Tibial nerve (tissue), 4 donors: ENCODE measurements around the gene TBC1D16. TPM values are rescaled to one million over a fixed set of nuclear protein-coding genes. Genes with fewer than 3 reads are reported as not detected.
"Not testable (repeated sequence)": the region's sequence is repeated elsewhere in the genome, so short reads cannot be mapped to it uniquely, and the experiment has no call there.

Source experiments
- DNase-seq, 2 donors: peaks; one replicate each; pipeline ENCODE4 v3.0.0-alpha.2; 2019; ENCODE audit warnings: low spot score in 2 of 2
- H3K27ac ChIP-seq, 4 donors: fragments of 200-600 bp; sonication (generic) in 3 of 4; one replicate each; pipeline ENCODE4 v1.5.1; 2017 to 2019; ENCODE audit warnings: mild to moderate bottlenecking in 1 of 4
- H3K27me3 ChIP-seq, 2 donors: fragments of 200-600 bp; sonication (generic) in 1 of 2; one replicate each; pipeline versions ENCODE4 v1.5.1 to v1.6.0; 2017 to 2019
- H3K36me3 ChIP-seq, 3 donors: fragments of 200-600 bp; sonication (generic); one replicate each; pipeline ENCODE4 v1.5.1; 2018 to 2019
- H3K4me1 ChIP-seq, 4 donors: fragments of 200-600 bp; sonication (generic) in 3 of 4; one replicate each; pipeline ENCODE4 v1.5.1; 2017 to 2019
- H3K4me3 ChIP-seq, 4 donors: fragments of 200-600 bp; sonication (generic) in 3 of 4; one replicate each; pipeline ENCODE4 v1.5.1; 2017 to 2019; ENCODE audit warnings: mild to moderate bottlenecking in 1 of 4, moderate library complexity in 1 of 4
- H3K9me3 ChIP-seq, 4 donors: fragments of 200-600 bp; sonication (generic) in 3 of 4; one replicate each; pipeline ENCODE4 v1.5.1; 2017 to 2019
- EP300 ChIP-seq, 2 donors: sonication (generic); formaldehyde crosslinking; IDR thresholded peaks; one replicate each; pipeline ENCODE4 v1.6.1; 2017; ENCODE audit warnings: antibody characterized with exemption in 2 of 2, mild to moderate bottlenecking in 1 of 2
- POLR2A ChIP-seq, 2 donors: fragments of 450-650 bp; IDR thresholded peaks; one replicate each; pipeline ENCODE4 v1.6.1; 2017; ENCODE audit warnings: antibody characterized with exemption in 2 of 2, mild to moderate bottlenecking in 2 of 2, moderate library complexity in 2 of 2
- WGBS, 2 donors: methylation state at CpG; one replicate each; pipeline ENCODE4 v1.1.5; 2018; 5-methylcytosine and 5-hydroxymethylcytosine counted together
- total RNA-seq, 4 donors: library from RNA; depleted of rRNA; stranded (reverse); fragments of >200 nt; gene quantifications; one replicate each; pipeline ENCODE4 v1.1.0, GENCODE V29; 2016
- TF ChIP-seq, protein P1 (sequence below), 5 experiments: fragments of 200-600 bp in 3 of 5; fragments of 450-650 bp in 2 of 5; sonication (generic) in 3 of 5; IDR thresholded peaks; one replicate each; pipeline ENCODE4 v1.5.1; 2016 to 2019; ENCODE audit warnings: antibody characterized with exemption in 5 of 5, mild to moderate bottlenecking in 3 of 5, moderate library complexity in 2 of 5

TBC1D16 gene
- total RNA-seq, 4 donors from 2014 or later = 48.3 to 68.4 (median 58.1) TPM

DNA sequence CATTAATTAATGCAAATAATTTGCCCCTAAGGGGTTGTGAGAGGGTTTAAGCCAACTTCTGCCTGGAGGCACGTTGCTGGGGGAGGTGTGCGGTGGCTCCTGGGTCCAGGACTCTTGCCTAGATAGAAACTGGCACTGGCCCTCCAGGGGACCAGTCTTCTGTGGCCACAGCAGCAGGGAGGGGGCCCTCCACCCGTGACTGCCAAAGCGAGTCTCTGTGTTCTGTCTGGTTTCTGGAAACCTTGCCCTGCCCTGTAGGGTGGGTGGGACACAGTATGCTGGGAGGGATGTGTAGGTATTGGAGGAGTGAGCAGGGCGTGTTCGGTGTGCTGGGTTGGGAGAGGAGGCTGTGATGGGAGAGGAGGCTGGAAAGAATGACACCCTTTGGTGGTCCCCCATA, 78.8 kb downstream of the TBC1D16 start:
- Histone ChIP-seq H3K27me3 (no peaks in the 10 kb centered on the region), H3K36me3 (peaks cover 0 to 7% (median 0%) of the 10 kb centered on the region in 3 donors), H3K9me3 (peaks cover 0 to 2% (median 0%) of the 10 kb centered on the region in 4 donors), H3K27ac (no peak overlapping the region), H3K4me3 (no peak overlapping the region), H3K4me1 (peaks cover 0 to 14% (median 11%) of the 10 kb centered on the region in 4 donors)
- TF ChIP-seq POLR2A (IDR thresholded peaks at IDR 0.05) (no peak), EP300 (IDR thresholded peaks at IDR 0.05) (no peak)
- 89 to 90% methylated on average over 6 of the region's 6 CpGs for WGBS, 2 donors
- no peak for DNase-seq

DNA sequence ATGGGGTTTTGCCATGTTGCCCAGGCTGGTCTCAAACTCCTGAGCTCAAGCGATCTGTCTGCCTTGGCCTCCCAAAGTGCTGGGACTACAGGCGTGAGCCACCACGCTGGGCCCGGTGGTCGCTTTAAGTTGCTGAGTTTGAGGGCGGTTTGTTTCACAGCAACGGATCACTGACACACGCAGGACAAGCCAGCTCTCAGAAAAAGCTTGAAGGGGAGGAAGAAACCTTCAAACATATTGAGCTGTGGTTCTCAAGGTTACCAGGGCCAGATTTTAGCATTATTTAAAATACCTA, 79.3 kb downstream of the TBC1D16 start:
- H3K36me3 ChIP-seq, H3K27ac ChIP-seq, H3K4me3 ChIP-seq, H3K9me3 ChIP-seq, H3K27me3 ChIP-seq, DNase-seq: not testable (repeated sequence)
- H3K4me1 ChIP-seq = peaks cover 0 to 19% (median 15%) of the 10 kb centered on the region in 4 donors
- WGBS, 2 donors = 94 to 96% methylated on average over 8 of the region's 8 CpGs

DNA sequence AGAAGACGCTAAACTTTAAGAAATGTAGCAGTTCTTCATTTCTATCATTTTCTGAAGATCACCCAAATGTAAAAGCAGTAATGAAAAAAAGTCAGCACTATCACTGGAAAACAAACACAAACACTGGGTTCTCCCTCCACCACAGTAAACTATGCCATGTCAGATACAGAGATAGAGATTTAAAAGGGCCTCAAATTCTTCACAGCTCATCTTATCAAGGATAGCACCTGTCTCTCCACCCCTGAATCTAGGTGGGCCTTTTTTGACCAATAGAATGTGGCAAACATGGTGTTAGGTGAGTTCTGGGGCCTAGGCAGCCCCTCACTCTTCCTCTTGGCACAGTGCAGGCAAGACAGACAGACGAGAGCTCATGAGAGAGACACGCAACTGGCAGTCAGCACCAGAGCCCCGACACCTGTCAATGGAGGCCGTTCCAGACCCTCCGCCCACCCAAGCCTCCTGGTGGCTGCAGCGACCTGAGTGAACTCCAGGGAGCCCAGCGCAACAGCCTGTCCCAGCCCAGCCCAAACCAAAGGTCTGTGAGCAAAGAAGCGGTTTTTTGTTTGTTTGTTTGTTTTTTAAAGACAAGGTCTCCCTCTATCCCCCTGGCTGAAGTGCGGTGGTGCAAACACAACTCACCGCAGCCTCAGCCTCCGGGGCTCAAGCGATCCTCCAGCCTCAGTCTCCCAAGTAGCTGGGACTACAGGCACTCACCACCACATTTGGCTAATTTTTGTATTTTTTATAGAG, 79.8 kb downstream of the TBC1D16 start:
- Histone ChIP-seq H3K27ac (no peak overlapping the region), H3K36me3 (peaks cover 0 to 7% (median 0%) of the 10 kb centered on the region in 3 donors), H3K4me1 (peaks cover 0 to 24% (median 20%) of the 10 kb centered on the region in 4 donors), H3K27me3 (no peaks in the 10 kb centered on the region), H3K9me3 (no peaks in the 10 kb centered on the region), H3K4me3 (no peak overlapping the region)
- WGBS, 2 donors = 90 to 95% methylated on average over 13 of the region's 13 CpGs
- DNase-seq = no peak
- no peak for TF ChIP-seq EP300 (IDR thresholded peaks at IDR 0.05)
- TF ChIP-seq POLR2A (IDR thresholded peaks at IDR 0.05) = no peak
- TF ChIP-seq, protein P1, sequence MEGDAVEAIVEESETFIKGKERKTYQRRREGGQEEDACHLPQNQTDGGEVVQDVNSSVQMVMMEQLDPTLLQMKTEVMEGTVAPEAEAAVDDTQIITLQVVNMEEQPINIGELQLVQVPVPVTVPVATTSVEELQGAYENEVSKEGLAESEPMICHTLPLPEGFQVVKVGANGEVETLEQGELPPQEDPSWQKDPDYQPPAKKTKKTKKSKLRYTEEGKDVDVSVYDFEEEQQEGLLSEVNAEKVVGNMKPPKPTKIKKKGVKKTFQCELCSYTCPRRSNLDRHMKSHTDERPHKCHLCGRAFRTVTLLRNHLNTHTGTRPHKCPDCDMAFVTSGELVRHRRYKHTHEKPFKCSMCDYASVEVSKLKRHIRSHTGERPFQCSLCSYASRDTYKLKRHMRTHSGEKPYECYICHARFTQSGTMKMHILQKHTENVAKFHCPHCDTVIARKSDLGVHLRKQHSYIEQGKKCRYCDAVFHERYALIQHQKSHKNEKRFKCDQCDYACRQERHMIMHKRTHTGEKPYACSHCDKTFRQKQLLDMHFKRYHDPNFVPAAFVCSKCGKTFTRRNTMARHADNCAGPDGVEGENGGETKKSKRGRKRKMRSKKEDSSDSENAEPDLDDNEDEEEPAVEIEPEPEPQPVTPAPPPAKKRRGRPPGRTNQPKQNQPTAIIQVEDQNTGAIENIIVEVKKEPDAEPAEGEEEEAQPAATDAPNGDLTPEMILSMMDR (IDR thresholded peaks at IDR 0.05) = no peak

DNA sequence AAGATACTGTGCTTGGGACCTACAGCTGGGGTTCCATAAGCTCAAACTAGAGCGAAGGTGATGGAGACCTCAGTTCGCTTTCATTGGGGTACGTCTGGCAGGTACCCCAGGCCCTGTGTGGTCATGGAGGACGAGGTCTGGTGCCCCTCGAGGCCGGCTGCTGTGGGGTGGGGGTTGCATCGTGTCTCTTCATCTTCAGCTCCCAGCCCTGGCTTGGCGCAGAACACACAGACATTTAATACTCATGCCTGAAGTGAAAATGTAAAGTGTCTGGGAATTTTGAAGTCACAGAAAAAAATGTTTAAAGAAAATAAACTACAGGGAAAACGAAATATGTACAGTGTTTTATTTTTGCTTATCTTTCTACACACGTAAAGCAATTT, 80.5 kb downstream of the TBC1D16 start:
- H3K27ac ChIP-seq = no peak overlapping the region
- peaks cover 0 to 10% (median 0%) of the 10 kb centered on the region in 3 donors for H3K36me3 ChIP-seq
- no peaks in the 10 kb centered on the region for H3K27me3 ChIP-seq
- H3K4me3 ChIP-seq = no peak overlapping the region
- no peak for DNase-seq
- TF ChIP-seq EP300 (IDR thresholded peaks at IDR 0.05) (no peak), POLR2A (IDR thresholded peaks at IDR 0.05) (no peak)
- TF ChIP-seq, protein P1 (IDR thresholded peaks at IDR 0.05) = no peak
- no peaks in the 10 kb centered on the region for H3K9me3 ChIP-seq
- WGBS, 2 donors = 88 to 92% methylated on average over 10 of the region's 10 CpGs
- peaks cover 0 to 31% (median 21%) of the 10 kb centered on the region in 4 donors for H3K4me1 ChIP-seq

DNA sequence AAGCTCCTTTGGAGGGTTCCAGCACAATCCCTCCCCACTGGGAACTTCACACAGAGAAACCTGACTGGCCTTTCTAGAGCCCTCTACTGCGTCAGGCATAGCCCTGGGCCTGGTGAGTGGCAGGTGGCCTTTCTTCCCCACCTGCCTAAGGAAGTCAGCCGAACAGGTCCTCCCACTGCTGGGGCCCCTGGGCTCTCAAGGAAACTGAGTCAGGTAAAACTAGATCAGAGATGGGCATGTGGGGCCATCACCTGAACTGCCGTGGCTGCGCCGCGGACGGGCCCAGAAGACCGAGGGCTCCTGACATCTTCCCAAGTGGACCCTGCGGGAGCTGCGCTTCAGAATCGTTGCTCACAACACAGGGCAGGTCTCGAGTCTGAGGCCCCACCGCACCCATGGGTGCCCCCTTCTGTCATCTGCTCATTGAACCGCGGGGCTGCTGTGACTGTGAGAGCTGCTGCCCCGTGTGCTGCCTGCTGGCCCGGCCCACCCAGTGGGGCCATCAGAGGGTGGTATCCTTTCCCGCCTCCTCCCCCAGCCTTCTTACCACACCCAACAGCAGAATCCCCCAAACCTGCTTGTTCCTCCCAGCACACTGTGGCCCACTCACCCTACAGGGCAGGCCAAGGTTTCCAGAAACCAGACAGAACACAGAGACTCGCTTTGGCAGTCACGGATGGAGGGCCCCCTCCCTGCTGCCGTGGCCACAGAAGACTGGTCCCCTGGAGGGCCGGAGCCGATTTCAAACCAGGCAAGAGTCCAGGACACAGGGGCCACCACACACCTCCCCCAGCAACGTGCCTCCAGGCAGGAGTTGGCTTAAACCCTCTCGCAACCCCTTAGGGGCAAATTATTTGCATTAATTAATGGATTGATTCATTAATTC, 81.1 kb downstream of the TBC1D16 start:
- Histone ChIP-seq H3K27me3 (no peaks in the 10 kb centered on the region), H3K4me3 (no peak overlapping the region), H3K4me1 (peaks cover 0 to 38% (median 21%) of the 10 kb centered on the region in 4 donors), H3K36me3 (peaks cover 0 to 16% (median 0%) of the 10 kb centered on the region in 3 donors), H3K27ac (no peak overlapping the region), H3K9me3 (no peaks in the 10 kb centered on the region)
- TF ChIP-seq, protein P1 (IDR thresholded peaks at IDR 0.05) = no peak
- TF ChIP-seq EP300 (IDR thresholded peaks at IDR 0.05) (no peak), POLR2A (IDR thresholded peaks at IDR 0.05) (no peak)
- no peak for DNase-seq
- 88 to 90% methylated on average over 19 to 23 of the region's 25 CpGs for WGBS, 2 donors

DNA sequence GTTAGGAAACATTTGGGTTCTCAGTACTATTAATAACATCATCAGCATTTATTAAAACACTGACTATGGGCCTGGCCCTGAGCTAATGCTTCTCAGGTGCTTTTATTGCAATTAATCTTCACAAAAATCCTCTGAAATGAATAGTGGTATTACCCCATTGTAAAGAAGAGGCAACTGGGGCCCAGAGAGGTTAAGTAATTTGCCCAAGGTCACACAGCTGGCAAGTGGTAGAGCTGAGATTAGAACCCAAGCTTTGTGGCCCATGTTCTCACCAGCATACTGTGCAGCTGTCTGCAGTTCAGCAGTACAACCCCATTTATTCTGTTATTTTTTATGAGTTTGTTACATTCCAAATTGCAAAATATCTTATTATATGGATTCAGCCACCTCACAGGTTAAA, 82.3 kb downstream of the TBC1D16 start:
- Histone ChIP-seq H3K27ac (no peak overlapping the region), H3K27me3 (no peaks in the 10 kb centered on the region), H3K4me3 (no peak overlapping the region), H3K9me3 (no peaks in the 10 kb centered on the region), H3K36me3 (peaks cover 0 to 28% (median 0%) of the 10 kb centered on the region in 3 donors), H3K4me1 (peaks cover 0 to 39% (median 21%) of the 10 kb centered on the region in 4 donors)
- no peak for TF ChIP-seq EP300 (IDR thresholded peaks at IDR 0.05)
- TF ChIP-seq, protein P1 (IDR thresholded peaks at IDR 0.05) = no peak
- no peak for TF ChIP-seq POLR2A (IDR thresholded peaks at IDR 0.05)
- DNase-seq = no peak
